ENCODE results near the gene NAT8. TPM values are rescaled to one million over a fixed set of nuclear protein-coding genes. Genes with fewer than 3 reads are reported as not detected.

Gene NAT8, protein sequence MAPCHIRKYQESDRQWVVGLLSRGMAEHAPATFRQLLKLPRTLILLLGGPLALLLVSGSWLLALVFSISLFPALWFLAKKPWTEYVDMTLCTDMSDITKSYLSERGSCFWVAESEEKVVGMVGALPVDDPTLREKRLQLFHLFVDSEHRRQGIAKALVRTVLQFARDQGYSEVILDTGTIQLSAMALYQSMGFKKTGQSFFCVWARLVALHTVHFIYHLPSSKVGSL
- not detected in 2 replicates for total RNA-seq (2021; fragmentation: NEBNext Ultra II Directional; extraction: Animal tissue kit (Norgen Biotek cat#: 25700))
- not detected in 2 replicates for polyA plus RNA-seq (2011; rRNA removed)
- not detected for polyA plus RNA-seq (2011; cell fraction: cytosol; rRNA removed)
- not detected for polyA plus RNA-seq (2011; cell fraction: nucleus; rRNA removed)
- polyA plus RNA-seq (2012, experiment 1 of 2): not detected in 4 replicates
- not detected for polyA plus RNA-seq (2012, experiment 2 of 2)
- not detected for polyA plus RNA-seq (2013, experiment 1 of 2)
- polyA plus RNA-seq (2013, experiment 2 of 2): not detected
- polyA minus RNA-seq (2011; rRNA and poly(A)+ RNA removed): not detected in 2 replicates
- not detected for polyA minus RNA-seq (2011; cell fraction: cytosol; rRNA and poly(A)+ RNA removed)
- not detected for polyA minus RNA-seq (2011; cell fraction: nucleus; rRNA and poly(A)+ RNA removed)
- long read RNA-seq, experiment 1: 0 reads
- long read RNA-seq, experiment 2: 0 reads

DNA sequence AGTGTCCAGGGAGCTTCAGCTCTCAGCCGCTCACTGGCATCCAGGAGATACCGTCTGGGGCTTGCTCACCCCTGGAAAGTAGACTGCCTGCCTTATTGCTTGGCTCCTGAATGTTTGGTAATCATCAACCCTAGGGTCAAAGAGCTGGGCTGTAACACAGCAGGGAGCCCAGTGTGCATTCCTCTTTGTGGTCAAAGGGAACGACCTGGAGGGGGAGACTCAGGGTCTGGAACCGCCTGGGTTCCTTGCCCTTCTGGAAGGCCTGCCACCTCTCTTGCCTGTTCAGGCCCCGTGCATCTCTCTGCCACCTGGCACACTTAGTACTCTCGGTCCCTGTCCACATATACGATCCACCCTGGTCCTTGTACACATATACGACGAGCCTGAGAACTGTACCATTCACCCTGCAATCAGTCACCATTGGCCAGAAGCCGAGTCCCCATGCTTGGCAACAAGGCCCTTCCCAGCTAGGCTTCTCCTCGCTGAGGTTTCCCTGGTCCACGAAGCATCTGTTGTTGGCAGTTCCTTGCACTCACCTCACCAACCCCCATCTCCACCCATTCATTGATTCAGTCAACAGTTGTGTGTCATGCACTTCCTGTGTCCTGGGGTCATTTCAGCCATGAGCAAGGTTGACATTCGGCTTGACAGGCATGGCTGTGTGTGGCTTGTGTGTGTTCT lies at the start of gene NAT8:
TSS of gene NAT8 (minus strand) at position 85 of the 681 bp plus-strand sequence. CDS start 794 bp downstream, outside the sequence.
- ChIA-PET CTCF (ENCODE audit: partially characterized antibody) (no interaction called here), POLR2A (ENCODE audit: partially characterized antibody) (no interaction called here)
- Histone ChIP-seq H3K56ac (replicated peaks; ENCODE audit: insufficient read length, low read depth, low read length) (no peak within 1 kb of the TSS), H3K79me1 (ENCODE audit: low read depth, low read length) (no peaks in the 10 kb centered on the region), H4K91ac (replicated peaks; ENCODE audit: insufficient read length, low read length) (no peak within 1 kb of the TSS), H3K23ac (ENCODE audit: insufficient read length) (no peak within 1 kb of the TSS), H4K5ac (ENCODE audit: insufficient read length, low read depth, low read length) (no peak within 1 kb of the TSS), H2BK15ac (ENCODE audit: low read length) (no peak within 1 kb of the TSS), H2BK120ac (replicated peaks; ENCODE audit: low read depth, low read length) (no peak within 1 kb of the TSS), H3K4me1 (replicated peaks in 1 of 4; ENCODE audit: control insufficient read depth in 3 of 4, insufficient read depth in 4 of 4, low read length in 3 of 4) (no peaks in the 10 kb centered on the region), H3K14ac (ENCODE audit: insufficient read length) (no peak within 1 kb of the TSS), H3K4ac (replicated peaks; ENCODE audit: insufficient read length, low read depth, low read length) (no peak within 1 kb of the TSS), H3K36me3 (ENCODE audit: control insufficient read depth in 2 of 4, insufficient read depth in 4 of 4, low read length in 3 of 4) (no peaks in the 10 kb centered on the region), H3K27me3 (replicated peaks in 1 of 4; ENCODE audit: control insufficient read depth in 3 of 4, extremely low read depth in 1 of 4, insufficient read depth in 3 of 4, low read length in 3 of 4) (no peaks in the 10 kb centered on the region), H3K9ac (replicated peaks in 1 of 4; ENCODE audit: extremely low read depth in 1 of 4, low read depth in 3 of 4, low read length in 3 of 4) (no peak within 1 kb of the TSS), H2BK12ac (ENCODE audit: low read depth, low read length) (no peak within 1 kb of the TSS), H3K23me2 (ENCODE audit: low read depth, low read length) (no peaks in the 10 kb centered on the region), H2BK20ac (ENCODE audit: low read length) (no peak within 1 kb of the TSS), H3K9me3 (ENCODE audit: insufficient read depth in 2 of 2, low read depth in 1 of 2, low read length in 1 of 2) (peaks cover 33 to 40% of the 10 kb centered on the region in 2 experiments), H3K4me2 (ENCODE audit: insufficient read depth in 1 of 2, low read depth in 2 of 2, low read length in 2 of 2) (no peak within 1 kb of the TSS), H3K18ac (ENCODE audit: extremely low read depth, low read length) (no peak within 1 kb of the TSS; the same call in 1 of the 2 replicates), H2AK5ac (ENCODE audit: low read depth, low read length) (no peak within 1 kb of the TSS), H2AFZ (ENCODE audit: low read length) (no peak within 1 kb of the TSS), H4K8ac (ENCODE audit: extremely low read depth, insufficient read depth, low read length) (no peak within 1 kb of the TSS), H4K20me1 (replicated peaks in 1 of 2; ENCODE audit: control insufficient read depth in 1 of 2, insufficient read depth in 2 of 2, low read length in 2 of 2) (no peaks in the 10 kb centered on the region), H3K27ac (ENCODE audit: low read depth, low read length) (no peak within 1 kb of the TSS), H3K4me3 (ENCODE audit: extremely low read depth in 1 of 4, insufficient read depth in 2 of 4, low read depth in 3 of 4, low read length in 4 of 4) (no peak within 1 kb of the TSS), H2BK5ac (ENCODE audit: low read depth, low read length) (no peak within 1 kb of the TSS), H3K79me2 (ENCODE audit: control insufficient read depth in 1 of 2, insufficient read depth in 2 of 2, low read length in 2 of 2) (no peaks in the 10 kb centered on the region)
- DNase-seq (ENCODE audit: low read depth in 1 of 2, low spot score in 2 of 2) (no peak), FAIRE-seq (no peak)
- WGBS, 2 experiments (ENCODE audit: extremely low coverage in 1 of 2, insufficient coverage in 1 of 2, insufficient read length in 1 of 2, insufficient replicate concordance in 2 of 2, low coverage in 1 of 2, low lambda C conversion rate in 2 of 2, missing lambda C conversion rate in 1 of 2): 82% methylated on average over 13 of the region's 13 CpGs; no CpG with 5 or more reads in 1 of the 2 experiments
- no peak for TF ChIP-seq TAF1 (IDR thresholded peaks at IDR 0.05; ENCODE audit: low read depth, low read length)
- TF ChIP-seq, protein P1, sequence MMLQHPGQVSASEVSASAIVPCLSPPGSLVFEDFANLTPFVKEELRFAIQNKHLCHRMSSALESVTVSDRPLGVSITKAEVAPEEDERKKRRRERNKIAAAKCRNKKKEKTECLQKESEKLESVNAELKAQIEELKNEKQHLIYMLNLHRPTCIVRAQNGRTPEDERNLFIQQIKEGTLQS (IDR thresholded peaks at IDR 0.05; ENCODE audit: insufficient read depth, low read depth, low read length): no peak
- TF ChIP-seq CBX8 (IDR thresholded peaks at IDR 0.05; ENCODE audit: borderline replicate concordance, low read depth, low read length): no peak
- no peak for TF ChIP-seq TAF7 (optimal IDR thresholded peaks at IDR 0.05; ENCODE audit: borderline replicate concordance, low read depth, low read length)
- TF ChIP-seq SIRT6 (IDR thresholded peaks at IDR 0.05; ENCODE audit: low read length): no peak
- no peak for TF ChIP-seq RXRA (IDR thresholded peaks at IDR 0.05; ENCODE audit: insufficient read depth, low read depth, low read length)
- TF ChIP-seq BCL11A (IDR thresholded peaks at IDR 0.05; ENCODE audit: low read depth in 2 of 2, low read length in 2 of 2): no peak
- no peak for TF ChIP-seq SIN3A (conservative IDR thresholded peaks at IDR 0.05 in 1 of 2, IDR thresholded peaks at IDR 0.05 in 1 of 2; ENCODE audit: low read depth in 1 of 2, low read length in 2 of 2)
- no peak for TF ChIP-seq POLR2AphosphoS5 (IDR thresholded peaks at IDR 0.05; ENCODE audit: low read depth, low read length)
- TF ChIP-seq NANOG (IDR thresholded peaks at IDR 0.05; ENCODE audit: insufficient read depth, low read depth, low read length, poor library complexity, severe bottlenecking): no peak
